GM11168 (cell line): ENCODE results near the gene ELMO1.

ENCODE experiments used
- in situ Hi-C: fragments of 300-500 bp; cut with MboI; formaldehyde crosslinking; loops from one replicate; pipeline ENCODE4 v1.12.0; 2022; ENCODE audit warnings: low sequenced_read_pairs; ENCODE audit not compliant: unreplicated experiment

ELMO1 gene

DNA sequence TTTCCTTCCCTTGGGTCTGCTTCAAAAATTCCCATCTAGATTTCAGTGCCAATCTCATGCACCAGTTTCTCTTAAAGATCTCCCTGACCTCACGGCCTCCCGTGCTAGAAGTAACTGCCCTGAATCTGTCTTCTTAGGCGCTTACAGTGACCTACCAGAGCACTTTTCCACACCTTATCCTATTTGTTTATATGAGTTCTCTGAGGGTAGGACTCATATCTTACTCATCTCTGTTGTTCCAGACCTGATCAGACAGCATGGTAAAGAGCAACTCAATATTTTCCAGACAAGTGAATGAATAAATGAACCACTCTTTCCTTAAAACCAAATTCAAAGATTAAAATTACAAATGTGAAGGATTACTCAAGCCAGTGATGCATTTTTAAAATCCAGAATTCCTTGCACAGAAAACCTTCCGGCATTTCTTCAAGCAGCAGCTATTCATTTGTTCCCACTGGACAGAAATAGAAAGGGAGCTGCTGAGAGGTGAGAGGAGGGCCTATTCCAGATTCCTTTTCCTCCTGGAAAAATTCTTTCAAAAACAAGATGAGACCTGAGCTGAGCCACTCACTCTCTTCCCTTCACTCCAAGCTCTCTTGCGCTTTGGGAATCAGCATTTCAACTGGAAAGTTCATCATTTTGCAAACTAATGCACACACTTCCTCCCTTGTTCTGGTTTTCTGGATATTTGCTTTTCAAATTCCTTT is 94.6 kb downstream of the ELMO1 start:
- in situ Hi-C loops, result no loop called here

GRCh38 chr7:37352974-37353948 is 95.4 kb downstream of the ELMO1 start:
- in situ Hi-C loops, result no loop called here

GRCh38 chr7:37352251-37352880 is 96.3 kb downstream of the ELMO1 start:
- in situ Hi-C loops, result no loop called here

- in situ Hi-C loops, result no loop called here
These were observed 96.9 kb downstream of the ELMO1 start for GRCh38 chr7:37351716-37352115.

DNA sequence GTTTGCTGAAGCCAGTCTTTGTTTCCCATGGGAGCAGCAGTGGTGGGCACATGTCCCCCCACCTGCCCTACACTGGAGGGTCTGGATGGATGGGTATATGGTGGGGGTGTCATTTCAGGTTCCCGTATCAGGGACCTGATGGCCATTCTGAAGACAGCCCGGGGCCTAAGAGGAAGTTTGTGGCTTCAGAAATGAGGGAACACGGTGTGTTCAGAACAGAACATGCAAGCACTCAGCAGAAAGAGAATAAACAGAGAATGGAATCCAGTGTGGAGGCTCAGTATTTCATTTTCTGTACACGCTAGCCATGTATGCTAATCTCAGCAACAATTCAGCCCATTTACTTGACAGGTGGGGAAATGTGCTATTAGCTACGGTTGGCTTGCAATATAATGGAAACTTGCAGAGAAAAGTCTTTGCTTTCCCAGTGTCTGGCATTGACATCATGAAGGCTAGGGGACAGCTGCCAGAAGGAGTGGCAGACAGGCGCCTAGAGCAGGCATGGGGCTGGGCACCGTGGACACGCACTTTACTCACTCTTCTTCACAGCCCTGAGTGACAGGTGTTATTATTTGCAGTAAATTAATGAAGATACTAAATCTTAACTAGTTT is 98.6 kb downstream of the ELMO1 start:
- in situ Hi-C loops, result loop anchor here (10.0 kb wide), 1 partner anchor 145 kb away; no protein-coding TSS in a partner anchor

DNA sequence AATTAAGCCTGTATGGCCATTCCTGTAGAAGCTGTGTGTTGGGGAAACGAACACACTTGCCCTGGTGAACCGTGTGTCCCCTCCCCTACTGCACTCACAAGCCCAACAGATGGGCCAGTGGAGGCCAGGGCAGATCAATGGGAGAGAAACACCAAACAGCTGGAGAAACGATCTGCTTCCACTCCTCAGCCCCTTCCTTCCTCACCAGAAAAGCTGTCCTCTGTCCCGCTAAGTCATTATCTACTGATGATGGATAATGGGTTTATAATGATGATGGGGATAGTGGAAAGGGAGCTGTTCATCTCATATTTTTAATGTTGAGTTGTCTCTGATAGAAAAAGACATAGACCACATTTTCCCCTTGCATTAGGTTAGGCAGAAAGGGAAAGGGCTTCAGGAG is 99.7 kb downstream of the ELMO1 start:
- in situ Hi-C loops, result loop anchor here (10.0 kb wide), 1 partner anchor 144 kb away; no protein-coding TSS in a partner anchor

- in situ Hi-C loops, result loop anchor here (10.0 kb wide), 1 partner anchor 142 kb away; no protein-coding TSS in a partner anchor
These were observed 101.9 kb downstream of the ELMO1 start for GRCh38 chr7:37346761-37347160.

- in situ Hi-C loops, result loop anchor here (10.0 kb wide), 1 partner anchor 140 kb away; no protein-coding TSS in a partner anchor
These were observed 103.6 kb downstream of the ELMO1 start for GRCh38 chr7:37344886-37345579.

DNA sequence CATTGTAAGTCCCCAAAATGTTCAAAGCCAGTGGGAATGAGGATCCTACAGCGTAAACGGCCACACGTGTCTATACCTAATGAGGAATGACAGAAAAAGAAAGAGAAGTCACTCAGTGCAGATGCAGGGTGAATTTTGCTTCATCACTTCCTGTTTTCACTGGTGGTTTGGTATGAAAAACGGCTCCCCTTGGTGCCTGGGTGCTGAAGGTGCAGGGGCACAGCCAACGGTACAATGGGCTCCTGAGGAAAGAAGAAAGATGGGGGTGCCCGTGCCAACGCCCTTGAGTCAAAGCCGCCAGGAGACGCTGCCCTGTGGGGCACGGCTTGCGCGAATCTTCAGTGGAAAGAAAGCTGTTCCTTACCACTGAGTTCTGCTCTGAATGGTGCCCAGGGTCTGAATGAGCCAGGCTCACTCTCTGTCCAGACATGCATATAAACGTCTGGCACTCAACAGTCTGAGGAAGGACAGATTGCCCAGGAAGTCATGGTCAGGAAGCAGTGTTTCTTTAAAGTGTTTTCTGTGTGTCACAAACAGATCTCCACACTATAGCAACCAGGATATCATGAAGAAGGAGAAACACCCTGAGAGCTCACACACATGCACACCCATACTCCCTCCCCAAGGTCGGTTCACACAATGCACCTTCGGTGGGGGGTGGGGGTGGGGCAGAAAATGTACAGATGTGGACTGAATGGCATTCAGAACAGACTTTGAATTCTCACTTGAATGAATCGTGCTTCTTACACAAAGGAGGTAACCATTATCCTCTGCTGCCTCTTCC is 105.8 kb downstream of the ELMO1 start:
- in situ Hi-C loops, result loop anchor here (10.0 kb wide), 1 partner anchor 138 kb away; no protein-coding TSS in a partner anchor

DNA sequence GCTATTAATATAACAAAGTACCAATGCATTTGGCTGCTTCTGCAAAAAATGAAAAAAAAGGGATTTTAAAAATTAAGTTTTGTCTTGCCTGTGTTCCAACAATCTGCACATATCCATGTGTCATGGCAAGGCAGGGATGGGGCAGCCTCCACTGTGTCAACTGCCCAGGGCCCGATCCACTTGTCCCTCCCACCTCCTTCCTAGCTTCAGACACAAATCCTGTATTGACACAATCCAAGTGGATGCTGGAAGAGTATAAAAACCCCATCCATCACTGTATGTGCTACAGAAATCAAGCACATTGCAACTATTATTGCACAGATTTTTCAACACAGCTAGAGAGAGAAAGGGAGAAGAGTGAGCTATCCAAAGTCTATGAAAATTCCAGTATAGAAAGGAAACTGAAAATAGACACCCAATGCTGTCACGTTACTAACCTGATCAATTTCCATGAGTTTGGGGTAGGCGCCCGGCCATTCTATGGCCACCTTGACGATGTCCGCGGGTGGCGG is 106.4 kb downstream of the ELMO1 start:
- in situ Hi-C loops, result loop anchor here (10.0 kb wide), 1 partner anchor 137 kb away; no protein-coding TSS in a partner anchor

DNA sequence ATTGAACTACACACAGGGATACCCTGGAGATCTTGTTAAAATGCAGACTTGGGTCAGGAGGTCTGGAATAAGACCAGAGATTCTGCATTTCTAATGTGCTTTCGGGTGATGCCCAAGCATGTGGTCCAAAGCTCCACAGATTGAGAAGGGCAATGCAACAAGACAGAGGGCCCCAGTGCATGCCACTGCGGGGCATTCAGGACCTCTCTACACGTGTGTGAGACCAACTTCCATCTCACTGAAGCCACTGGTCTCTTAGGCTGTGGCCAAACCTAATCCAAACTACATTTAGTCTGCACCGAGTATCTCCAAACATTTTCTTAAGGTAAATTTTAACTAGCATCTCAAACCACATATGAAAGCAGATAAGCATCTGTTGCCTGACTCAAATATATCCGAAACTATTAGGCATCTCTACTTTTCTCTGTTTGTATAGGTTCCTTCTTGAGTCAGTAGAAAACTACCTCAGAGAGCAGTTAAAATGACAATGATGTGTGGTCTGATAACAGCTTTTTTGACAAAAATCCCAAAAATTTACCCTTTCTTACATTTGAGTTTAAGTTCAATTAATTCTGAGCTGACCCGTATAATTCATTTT is 107.5 kb downstream of the ELMO1 start:
- in situ Hi-C loops, result loop anchor here (10.0 kb wide), 1 partner anchor 136 kb away; no protein-coding TSS in a partner anchor

GRCh38 chr7:37338966-37339365 is 109.7 kb downstream of the ELMO1 start:
- in situ Hi-C loops, result loop anchor here (10.0 kb wide), 1 partner anchor 74 kb away; no protein-coding TSS in a partner anchor

- in situ Hi-C loops, result loop anchor here (10.0 kb wide), 1 partner anchor 73 kb away; no protein-coding TSS in a partner anchor
These were observed 111.1 kb downstream of the ELMO1 start for GRCh38 chr7:37337522-37337921.

DNA sequence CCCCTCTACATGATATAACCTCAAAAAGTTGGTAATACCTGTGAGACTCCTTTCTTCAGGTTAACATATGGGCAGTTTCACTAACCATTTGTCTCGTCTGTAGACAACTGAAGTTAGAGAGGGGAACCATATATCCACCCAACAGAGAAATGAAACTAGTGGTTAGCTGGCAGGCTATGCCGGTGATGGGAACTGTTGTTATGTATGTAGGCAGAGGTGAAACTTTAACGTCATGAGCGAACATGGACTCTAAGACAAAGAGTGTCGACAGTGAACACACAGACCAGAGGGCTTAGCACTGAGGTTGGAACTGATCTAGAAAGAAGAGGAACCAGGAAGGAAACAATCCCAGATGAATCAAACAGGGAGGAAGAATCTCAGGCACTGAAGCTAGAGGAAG is 112.4 kb downstream of the ELMO1 start:
- in situ Hi-C loops, result loop anchor here (10.0 kb wide), 1 partner anchor 71 kb away; no protein-coding TSS in a partner anchor

DNA sequence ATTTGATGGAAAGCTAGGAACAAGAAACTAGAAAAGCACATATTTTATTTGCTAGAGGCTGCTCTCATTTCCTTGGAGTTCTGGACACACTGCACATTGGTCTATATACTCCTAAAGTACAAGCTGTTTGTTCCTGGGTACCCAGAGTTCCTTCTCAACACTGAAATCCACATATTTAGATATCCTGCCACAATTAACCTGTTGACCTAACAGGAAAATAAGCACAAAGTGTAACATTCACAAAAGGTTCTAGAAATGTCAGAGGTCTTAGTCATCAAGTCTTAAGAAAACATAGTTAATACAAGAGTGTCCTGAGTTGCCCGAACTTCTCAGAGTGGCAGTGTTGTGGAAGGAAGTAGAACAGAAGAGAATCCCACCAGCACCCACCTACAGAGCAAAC is 115.6 kb downstream of the ELMO1 start:
- in situ Hi-C loops, result loop anchor here (10.0 kb wide), 1 partner anchor 68 kb away; no protein-coding TSS in a partner anchor

GRCh38 chr7:37332243-37333016 is 116.2 kb downstream of the ELMO1 start:
- in situ Hi-C loops, result loop anchor here (10.0 kb wide), 1 partner anchor 68 kb away; no protein-coding TSS in a partner anchor

DNA sequence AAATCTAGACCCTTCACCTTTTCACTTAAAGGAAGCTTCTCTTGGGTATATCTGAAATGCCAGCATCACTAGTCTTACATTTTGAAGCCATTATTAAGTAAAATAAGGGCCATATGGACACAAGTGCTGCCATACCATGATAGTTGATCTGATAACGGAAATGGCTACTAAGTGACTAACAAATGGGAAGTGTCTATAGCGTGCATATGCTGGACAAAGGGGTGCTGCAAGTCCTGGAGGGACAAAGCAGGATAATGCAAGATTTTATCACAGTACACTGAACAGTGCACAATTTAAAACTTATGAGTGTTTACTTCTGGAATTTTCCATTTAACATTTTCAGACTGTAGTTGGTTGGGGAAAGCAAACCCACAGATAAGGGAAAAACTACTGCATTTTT is 117.9 kb downstream of the ELMO1 start:
- in situ Hi-C loops, result loop anchor here (10.0 kb wide), 1 partner anchor 66 kb away; no protein-coding TSS in a partner anchor
